ENCODE data around the gene ZNF878.
A peak's percentile ranks its signal among the peaks of the same experiment; 100 is the strongest.

GRCh38 chr19:12035220-12036172 lies 17.3 kb downstream of the ZNF878 start, which contains the start of gene ZNF433:
- peak; percentile 30 for TF ChIP-seq POLR2AphosphoS5 (IDR thresholded peaks at IDR 0.05; ENCODE audit: insufficient read depth, low read depth, low read length)
- TF ChIP-seq EZH2 (IDR thresholded peaks at IDR 0.05; ENCODE audit: borderline replicate concordance, low read depth, low read length, severe bottlenecking), result no peak
- TF ChIP-seq, protein P1, sequence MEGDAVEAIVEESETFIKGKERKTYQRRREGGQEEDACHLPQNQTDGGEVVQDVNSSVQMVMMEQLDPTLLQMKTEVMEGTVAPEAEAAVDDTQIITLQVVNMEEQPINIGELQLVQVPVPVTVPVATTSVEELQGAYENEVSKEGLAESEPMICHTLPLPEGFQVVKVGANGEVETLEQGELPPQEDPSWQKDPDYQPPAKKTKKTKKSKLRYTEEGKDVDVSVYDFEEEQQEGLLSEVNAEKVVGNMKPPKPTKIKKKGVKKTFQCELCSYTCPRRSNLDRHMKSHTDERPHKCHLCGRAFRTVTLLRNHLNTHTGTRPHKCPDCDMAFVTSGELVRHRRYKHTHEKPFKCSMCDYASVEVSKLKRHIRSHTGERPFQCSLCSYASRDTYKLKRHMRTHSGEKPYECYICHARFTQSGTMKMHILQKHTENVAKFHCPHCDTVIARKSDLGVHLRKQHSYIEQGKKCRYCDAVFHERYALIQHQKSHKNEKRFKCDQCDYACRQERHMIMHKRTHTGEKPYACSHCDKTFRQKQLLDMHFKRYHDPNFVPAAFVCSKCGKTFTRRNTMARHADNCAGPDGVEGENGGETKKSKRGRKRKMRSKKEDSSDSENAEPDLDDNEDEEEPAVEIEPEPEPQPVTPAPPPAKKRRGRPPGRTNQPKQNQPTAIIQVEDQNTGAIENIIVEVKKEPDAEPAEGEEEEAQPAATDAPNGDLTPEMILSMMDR (IDR thresholded peaks at IDR 0.05; ENCODE audit: extremely low read depth in 1 of 2, insufficient read depth in 1 of 2, low read depth in 1 of 2, low read length in 2 of 2), result no peak
- peak; percentile 68 for TF ChIP-seq POLR2A (IDR thresholded peaks at IDR 0.05; ENCODE audit: low read depth, low read length)
- TF ChIP-seq, protein P2, sequence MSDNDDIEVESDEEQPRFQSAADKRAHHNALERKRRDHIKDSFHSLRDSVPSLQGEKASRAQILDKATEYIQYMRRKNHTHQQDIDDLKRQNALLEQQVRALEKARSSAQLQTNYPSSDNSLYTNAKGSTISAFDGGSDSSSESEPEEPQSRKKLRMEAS (IDR thresholded peaks at IDR 0.05; ENCODE audit: insufficient read depth, insufficient read length), result no peak
- no peak for TF ChIP-seq JUN (IDR thresholded peaks at IDR 0.05; ENCODE audit: borderline replicate concordance, insufficient read depth, insufficient read length, low read depth)
- no peak for TF ChIP-seq GATA2 (IDR thresholded peaks at IDR 0.05; ENCODE audit: insufficient read depth, insufficient read length, low read depth, low read length)

Data from endothelial cell of umbilical vein (primary cell).